SU-DHL-6 (cell line): ENCODE measurements around the gene IP6K2.

Source experiments
- CTCF ChIP-seq: fragments of 200-600 bp; sonication (generic); IDR thresholded peaks from one replicate; pipeline ENCODE4 v1.5.1; 2017; ENCODE audit warnings: antibody characterized with exemption, mild to moderate bottlenecking, low read length, moderate library complexity; ENCODE audit not compliant: insufficient read depth, poor library complexity, severe bottlenecking
- EZH2phosphoT487 ChIP-seq: fragments of 200-600 bp; sonication (generic), shearing (Covaris generic); conservative IDR thresholded peaks from 2 replicates; pipeline ENCODE4 v1.6.1; 2018; ENCODE audit warnings: mild to moderate bottlenecking, antibody characterized with exemption, low read length, moderate library complexity, mixed read lengths

- TF ChIP-seq CTCF: no peak
- no peak for TF ChIP-seq EZH2phosphoT487
Observed at GRCh38 chr3:48650723-48651122, 66.3 kb downstream of the IP6K2 start.
